Activated T-helper 17 cell treated with anti-CD3 and anti-CD28 coated beads, Interleukin-2, amount 50 U/mL, for 72 hours (primary cell): Measurements from ENCODE around the gene DUSP6. TPM values are rescaled to one million over a fixed set of nuclear protein-coding genes. Genes with fewer than 3 reads are reported as not detected.

ENCODE experiments used
- ATAC-seq: fragments of 150-1000 bp; cut with Tn5 transposase; replicated peaks from 2 replicates; pipeline ENCODE4 v1.10.0; 2021; ENCODE audit warnings: mild to moderate bottlenecking, moderate library complexity
- H3K27ac Mint-ChIP-seq: one replicate; pipeline ENCODE4 v1.8.0; 2022; ENCODE audit warnings: mixed read lengths
- H3K27me3 Mint-ChIP-seq: one replicate; pipeline ENCODE4 v1.8.0; 2022; ENCODE audit warnings: mixed read lengths
- H3K36me3 Mint-ChIP-seq: one replicate; pipeline ENCODE4 v1.8.0; 2022; ENCODE audit warnings: low read depth, mild to moderate bottlenecking, mixed read lengths
- H3K4me1 Mint-ChIP-seq: one replicate; pipeline ENCODE4 v1.8.0; 2022; ENCODE audit warnings: mixed read lengths
- H3K4me3 Mint-ChIP-seq: one replicate; pipeline ENCODE4 v1.8.0; 2022; ENCODE audit warnings: mild to moderate bottlenecking, mixed read lengths
- H3K9me3 Mint-ChIP-seq: one replicate; pipeline ENCODE4 v1.8.0; 2022; ENCODE audit warnings: mixed read lengths
- total RNA-seq, 2 donors: library from RNA; stranded (reverse); gene quantifications; one replicate each; pipeline ENCODE4 v1.2.3, GENCODE V29; 2022

The DUSP6 gene
- total RNA-seq, 2 donors from 2014 or later = 68.4 to 94.1 TPM

GRCh38 chr12:89316705-89317139 is 35.6 kb downstream of the DUSP6 start:
- Mint-ChIP-seq H3K4me3 (no peak overlapping the region), H3K36me3 (no peaks in the 10 kb centered on the region), H3K9me3 (no peaks in the 10 kb centered on the region), H3K27ac (no peak overlapping the region), H3K27me3 (no peaks in the 10 kb centered on the region), H3K4me1 (no peaks in the 10 kb centered on the region)
- no peak for ATAC-seq

- no peak overlapping the region for H3K27ac Mint-ChIP-seq
- H3K27me3 Mint-ChIP-seq = no peaks in the 10 kb centered on the region
- H3K9me3 Mint-ChIP-seq = no peaks in the 10 kb centered on the region
- H3K4me3 Mint-ChIP-seq = no peak overlapping the region
- peaks cover 8% of the 10 kb centered on the region for H3K4me1 Mint-ChIP-seq
- no peaks in the 10 kb centered on the region for H3K36me3 Mint-ChIP-seq
- ATAC-seq = peak; percentile 26
Measured at GRCh38 chr12:89314060-89314761, 38.1 kb downstream of the DUSP6 start.

GRCh38 chr12:89311703-89312293 is 40.5 kb downstream of the DUSP6 start:
- no peak overlapping the region for H3K4me3 Mint-ChIP-seq
- H3K9me3 Mint-ChIP-seq = no peaks in the 10 kb centered on the region
- ATAC-seq = no peak
- H3K4me1 Mint-ChIP-seq = peaks cover 23% of the 10 kb centered on the region
- H3K27ac Mint-ChIP-seq = no peak overlapping the region
- no peaks in the 10 kb centered on the region for H3K36me3 Mint-ChIP-seq
- H3K27me3 Mint-ChIP-seq = no peaks in the 10 kb centered on the region

- Mint-ChIP-seq H3K4me3 (no peak overlapping the region), H3K9me3 (no peaks in the 10 kb centered on the region), H3K27me3 (no peaks in the 10 kb centered on the region), H3K4me1 (peaks cover 29% of the 10 kb centered on the region), H3K27ac (no peak overlapping the region), H3K36me3 (no peaks in the 10 kb centered on the region)
- ATAC-seq = peak; percentile 30
Measured at GRCh38 chr12:89309815-89310214, 42.5 kb downstream of the DUSP6 start.

GRCh38 chr12:89309440-89309802 is 42.9 kb downstream of the DUSP6 start:
- Mint-ChIP-seq H3K36me3 (no peaks in the 10 kb centered on the region), H3K27me3 (no peaks in the 10 kb centered on the region), H3K4me1 (peaks cover 29% of the 10 kb centered on the region), H3K4me3 (no peak overlapping the region), H3K9me3 (no peaks in the 10 kb centered on the region), H3K27ac (no peak overlapping the region)
- ATAC-seq = peak; percentile 22

GRCh38 chr12:89307474-89308253 is 44.6 kb downstream of the DUSP6 start:
- peak; percentile 80 for ATAC-seq
- no peaks in the 10 kb centered on the region for H3K36me3 Mint-ChIP-seq
- H3K4me3 Mint-ChIP-seq = peak overlapping the region; percentile 9
- no peaks in the 10 kb centered on the region for H3K27me3 Mint-ChIP-seq
- H3K4me1 Mint-ChIP-seq = peaks cover 29% of the 10 kb centered on the region
- peak overlapping the region; percentile 1 for H3K27ac Mint-ChIP-seq
- no peaks in the 10 kb centered on the region for H3K9me3 Mint-ChIP-seq

GRCh38 chr12:89306827-89307473 is 45.4 kb downstream of the DUSP6 start:
- Mint-ChIP-seq H3K9me3 (no peaks in the 10 kb centered on the region), H3K4me1 (peaks cover 29% of the 10 kb centered on the region), H3K4me3 (peak overlapping the region; percentile 9)

GRCh38 chr12:89305373-89305772 is 46.9 kb downstream of the DUSP6 start:
- Mint-ChIP-seq H3K4me1 (peaks cover 29% of the 10 kb centered on the region), H3K27ac (no peak overlapping the region), H3K4me3 (no peak overlapping the region), H3K27me3 (no peaks in the 10 kb centered on the region), H3K36me3 (no peaks in the 10 kb centered on the region), H3K9me3 (no peaks in the 10 kb centered on the region)
- ATAC-seq = no peak

More at GRCh38 chr12:89306827-89307473, 45.4 kb downstream of the DUSP6 start:
- no peak for ATAC-seq
- H3K27ac Mint-ChIP-seq = peak overlapping the region; percentile 1
- no peaks in the 10 kb centered on the region for H3K36me3 Mint-ChIP-seq
- no peaks in the 10 kb centered on the region for H3K27me3 Mint-ChIP-seq

GRCh38 chr12:89299931-89300330 is 52.4 kb downstream of the DUSP6 start:
- H3K27ac Mint-ChIP-seq = no peak overlapping the region
- no peaks in the 10 kb centered on the region for H3K27me3 Mint-ChIP-seq
- no peak for ATAC-seq
- H3K36me3 Mint-ChIP-seq = no peaks in the 10 kb centered on the region
- no peak overlapping the region for H3K4me3 Mint-ChIP-seq
- no peaks in the 10 kb centered on the region for H3K9me3 Mint-ChIP-seq
- H3K4me1 Mint-ChIP-seq = no peaks in the 10 kb centered on the region

- H3K4me1 Mint-ChIP-seq = no peaks in the 10 kb centered on the region
- no peaks in the 10 kb centered on the region for H3K36me3 Mint-ChIP-seq
- H3K27ac Mint-ChIP-seq = no peak overlapping the region
- no peaks in the 10 kb centered on the region for H3K9me3 Mint-ChIP-seq
- no peaks in the 10 kb centered on the region for H3K27me3 Mint-ChIP-seq
- H3K4me3 Mint-ChIP-seq = no peak overlapping the region
- ATAC-seq = no peak
Measured at GRCh38 chr12:89299417-89299816, 52.9 kb downstream of the DUSP6 start.

Other genes starting within 250 kb of the DUSP6 start
- gene GALNT4, start 172.3 kb upstream of the DUSP6 start, total RNA-seq = 10 to 100 TPM; 15.1 to 16.7 TPM
- gene POC1B, start 173.5 kb upstream of the DUSP6 start, total RNA-seq = 10 to 100 TPM; 47.5 to 54.3 TPM